Stimulated activated CD8-positive, alpha-beta memory T cell treated with anti-CD3 and anti-CD28 coated beads, Interleukin-7, amount 100 ng/mL, for 1 hour (primary cell): ENCODE data around the gene OLIG3.

ENCODE experiments used
- DNase-seq, 2 donors: peaks; one replicate each; pipeline ENCODE4 v3.0.0-alpha.2; 2020; ENCODE audit warnings: low read depth in 2 of 2

Gene OLIG3

GRCh38 chr6:137494281-137494987 is at the start of gene OLIG3:
OLIG3 (minus strand) TSS chr6:137494394; CDS start chr6:137494170, 224 bp downstream.
- no peak for DNase-seq

GRCh38 chr6:137543114-137543513 is 48.9 kb upstream of the OLIG3 start:
- no peak for DNase-seq

- no peak for DNase-seq
Measured at GRCh38 chr6:137542713-137543112, 48.5 kb upstream of the OLIG3 start.

GRCh38 chr6:137541534-137542063 is 47.4 kb upstream of the OLIG3 start:
- DNase-seq = no peak

- DNase-seq = no peak
Measured at GRCh38 chr6:137536104-137536773, 42.0 kb upstream of the OLIG3 start.

- DNase-seq = no peak
Measured at GRCh38 chr6:137531376-137532092, 37.3 kb upstream of the OLIG3 start.

GRCh38 chr6:137530404-137530803 is 36.2 kb upstream of the OLIG3 start:
- DNase-seq = no peak

GRCh38 chr6:137522831-137523230 is 28.6 kb upstream of the OLIG3 start:
- DNase-seq = no peak

- DNase-seq = no peak
Measured at GRCh38 chr6:137522198-137522798, 28.1 kb upstream of the OLIG3 start.

GRCh38 chr6:137520520-137520919 is 26.3 kb upstream of the OLIG3 start:
- no peak for DNase-seq

- no peak for DNase-seq
Measured at GRCh38 chr6:137519629-137520176, 25.5 kb upstream of the OLIG3 start.

- DNase-seq = no peak
Measured at GRCh38 chr6:137518386-137518983, 24.3 kb upstream of the OLIG3 start.

GRCh38 chr6:137514418-137514817 is 20.2 kb upstream of the OLIG3 start:
- no peak for DNase-seq

GRCh38 chr6:137512757-137513605 is 18.8 kb upstream of the OLIG3 start:
- DNase-seq = no peak

- no peak for DNase-seq
Measured at GRCh38 chr6:137510923-137511322, 16.7 kb upstream of the OLIG3 start.

GRCh38 chr6:137498481-137499190 is 4.4 kb upstream of the OLIG3 start:
- no peak for DNase-seq

- DNase-seq = no peak
Measured at GRCh38 chr6:137497721-137498463, 3.7 kb upstream of the OLIG3 start.

GRCh38 chr6:137496909-137497720 is 2.9 kb upstream of the OLIG3 start:
- DNase-seq = no peak
